GM12872 (cell line): ENCODE measurements around the gene MCL1.

Experiments
- TF ChIP-seq, protein P1 (sequence below): IDR thresholded peaks from 3 replicates; pipeline ENCODE4 v1.5.1; 2011; ENCODE audit warnings: low read depth, mild to moderate bottlenecking, low read length, moderate library complexity; ENCODE audit not compliant: insufficient read depth

Gene MCL1

DNA sequence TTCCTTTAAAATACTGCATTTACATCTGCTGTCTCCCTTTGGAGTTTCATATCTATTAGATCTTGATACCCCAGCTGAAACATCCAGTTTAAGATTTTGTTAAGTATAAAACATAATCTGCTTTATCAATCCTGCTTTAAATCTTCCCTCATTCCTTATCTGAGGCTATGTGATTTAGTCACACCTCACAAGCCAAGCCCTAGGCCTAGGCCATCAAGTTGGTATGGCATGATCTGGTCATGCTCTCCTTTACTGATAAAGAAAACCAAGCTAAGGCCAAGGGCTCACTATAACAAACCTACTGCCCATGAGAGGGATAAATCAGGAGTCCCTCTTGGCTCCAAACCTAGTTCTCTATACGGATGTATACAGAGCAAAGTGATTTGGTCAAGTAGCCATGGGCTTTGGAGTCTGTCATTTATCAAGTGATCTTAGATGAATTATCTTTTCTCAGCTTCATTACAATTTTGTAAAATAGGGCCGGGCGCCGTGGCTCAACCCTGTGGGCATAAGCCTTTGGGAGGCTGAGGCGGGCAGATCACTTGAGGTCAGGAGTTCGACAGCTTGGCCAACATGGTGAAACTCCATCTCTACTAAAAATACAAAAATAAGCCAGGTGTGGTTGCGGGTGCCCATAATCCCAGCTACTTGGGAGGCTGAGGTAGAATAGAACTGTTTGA lies 27.2 kb upstream of the MCL1 start:
- TF ChIP-seq, protein P1, sequence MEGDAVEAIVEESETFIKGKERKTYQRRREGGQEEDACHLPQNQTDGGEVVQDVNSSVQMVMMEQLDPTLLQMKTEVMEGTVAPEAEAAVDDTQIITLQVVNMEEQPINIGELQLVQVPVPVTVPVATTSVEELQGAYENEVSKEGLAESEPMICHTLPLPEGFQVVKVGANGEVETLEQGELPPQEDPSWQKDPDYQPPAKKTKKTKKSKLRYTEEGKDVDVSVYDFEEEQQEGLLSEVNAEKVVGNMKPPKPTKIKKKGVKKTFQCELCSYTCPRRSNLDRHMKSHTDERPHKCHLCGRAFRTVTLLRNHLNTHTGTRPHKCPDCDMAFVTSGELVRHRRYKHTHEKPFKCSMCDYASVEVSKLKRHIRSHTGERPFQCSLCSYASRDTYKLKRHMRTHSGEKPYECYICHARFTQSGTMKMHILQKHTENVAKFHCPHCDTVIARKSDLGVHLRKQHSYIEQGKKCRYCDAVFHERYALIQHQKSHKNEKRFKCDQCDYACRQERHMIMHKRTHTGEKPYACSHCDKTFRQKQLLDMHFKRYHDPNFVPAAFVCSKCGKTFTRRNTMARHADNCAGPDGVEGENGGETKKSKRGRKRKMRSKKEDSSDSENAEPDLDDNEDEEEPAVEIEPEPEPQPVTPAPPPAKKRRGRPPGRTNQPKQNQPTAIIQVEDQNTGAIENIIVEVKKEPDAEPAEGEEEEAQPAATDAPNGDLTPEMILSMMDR: no peak

DNA sequence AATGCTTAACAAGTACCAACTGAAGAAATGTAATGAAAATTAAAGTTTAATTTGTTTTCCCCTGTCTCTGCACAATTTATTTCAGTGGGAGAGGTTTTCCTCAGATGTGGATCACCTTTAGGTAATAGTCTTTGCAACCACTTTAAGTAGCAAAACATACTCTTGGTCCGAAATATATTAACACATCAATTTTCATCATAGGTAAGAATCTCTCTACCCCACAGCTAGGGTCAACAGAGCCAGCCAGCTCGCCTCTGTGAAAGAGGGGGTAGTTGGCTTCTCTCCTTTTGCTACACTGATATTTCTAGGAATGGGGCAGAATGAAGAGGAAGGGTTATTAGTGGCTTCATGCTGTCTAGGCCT lies 24.8 kb upstream of the MCL1 start:
- TF ChIP-seq, protein P1: no peak

DNA sequence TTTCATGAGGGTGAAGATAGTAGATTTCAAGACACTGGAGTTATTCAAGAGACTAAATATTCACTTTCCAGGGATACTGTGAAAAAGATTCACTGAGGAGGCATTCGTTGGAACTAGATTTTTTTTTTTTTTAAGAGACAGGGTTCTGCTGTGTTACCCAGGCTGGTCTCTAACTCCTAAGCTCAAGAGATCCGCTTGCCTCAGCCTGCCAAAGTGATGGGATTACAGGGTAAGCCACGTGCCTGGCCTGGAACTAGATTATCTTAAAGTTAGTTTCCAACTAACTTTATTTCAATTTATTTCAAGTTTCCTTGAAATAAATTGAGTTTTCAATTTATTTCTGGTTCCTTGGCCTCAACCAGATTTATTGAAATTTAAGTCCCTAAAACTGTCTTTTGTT lies 24.3 kb upstream of the MCL1 start:
- TF ChIP-seq, protein P1: no peak

DNA sequence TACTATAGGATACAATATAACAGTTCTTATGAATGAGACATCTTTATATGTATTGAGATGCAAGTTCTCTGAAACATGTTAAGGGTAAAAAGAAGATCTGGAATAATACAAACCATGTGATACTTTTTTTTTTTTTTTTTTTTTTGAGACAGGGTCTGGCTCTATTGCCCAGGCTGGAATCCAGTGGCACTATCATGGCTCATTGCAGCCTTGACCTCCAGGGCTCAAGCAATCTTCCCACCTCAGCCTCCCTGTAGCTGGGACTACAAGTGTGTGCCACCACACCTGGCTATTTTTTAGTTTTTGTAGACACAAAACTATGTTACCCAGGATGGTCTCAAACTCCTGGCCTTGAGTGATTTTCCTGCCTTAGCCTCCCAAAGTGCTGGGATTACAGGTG lies 22.1 kb upstream of the MCL1 start:
- TF ChIP-seq, protein P1: no peak

DNA sequence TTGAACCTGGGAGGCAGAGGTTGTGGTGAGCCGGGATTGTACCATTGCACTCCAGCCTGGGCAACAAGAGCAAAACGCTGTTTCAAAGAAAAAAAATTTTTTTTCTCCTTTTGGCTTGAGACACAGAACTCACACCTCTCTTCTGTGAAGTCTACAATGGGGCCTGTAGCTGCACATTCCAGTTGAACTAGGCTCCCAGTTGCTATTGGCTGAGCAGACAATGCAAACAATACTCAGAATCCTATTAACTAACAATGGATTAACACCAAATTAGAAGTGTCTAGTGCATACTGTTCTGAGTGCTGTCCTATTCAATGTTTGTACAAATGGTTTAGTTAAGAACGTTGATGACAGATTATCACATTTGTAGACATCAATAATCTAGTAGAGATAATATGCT lies 17.6 kb upstream of the MCL1 start:
- TF ChIP-seq, protein P1: no peak

DNA sequence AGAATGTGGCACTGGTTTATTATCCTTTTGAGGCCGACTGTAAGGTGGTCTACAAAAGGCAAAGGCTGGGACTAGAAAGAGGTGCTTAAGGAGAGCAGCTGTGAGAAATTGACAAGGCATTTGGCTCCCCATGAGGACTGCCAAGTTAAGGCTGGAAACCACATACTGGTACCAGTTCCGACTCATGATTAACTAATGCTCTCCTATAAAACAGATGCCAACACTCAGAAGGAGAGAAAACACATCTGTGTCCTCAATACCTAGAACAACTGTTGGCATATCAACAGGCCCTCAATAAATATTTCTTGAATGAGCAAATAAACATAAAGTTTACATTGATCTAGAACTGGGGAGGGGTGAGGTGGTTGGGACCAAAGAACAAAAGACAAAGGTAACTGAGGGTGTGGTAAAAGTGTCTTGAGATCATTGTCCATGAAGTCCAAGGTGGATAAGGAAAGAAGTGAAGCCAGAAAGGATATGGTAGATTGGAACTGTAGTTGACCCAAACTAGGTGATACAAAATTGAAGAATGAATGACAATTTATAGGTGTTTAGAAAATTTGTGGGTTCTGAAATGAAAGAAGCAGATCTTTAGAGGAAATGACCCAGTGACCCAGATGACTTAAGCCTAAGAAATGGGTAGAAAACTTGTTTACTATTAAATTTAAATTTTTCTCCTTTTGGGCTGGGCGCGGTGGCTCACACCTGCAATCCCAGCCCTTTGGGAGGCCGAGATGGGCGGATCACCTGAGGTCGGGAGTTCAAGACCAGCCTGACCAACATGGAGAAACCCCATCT lies 16.9 kb upstream of the MCL1 start:
- TF ChIP-seq, protein P1: no peak

DNA sequence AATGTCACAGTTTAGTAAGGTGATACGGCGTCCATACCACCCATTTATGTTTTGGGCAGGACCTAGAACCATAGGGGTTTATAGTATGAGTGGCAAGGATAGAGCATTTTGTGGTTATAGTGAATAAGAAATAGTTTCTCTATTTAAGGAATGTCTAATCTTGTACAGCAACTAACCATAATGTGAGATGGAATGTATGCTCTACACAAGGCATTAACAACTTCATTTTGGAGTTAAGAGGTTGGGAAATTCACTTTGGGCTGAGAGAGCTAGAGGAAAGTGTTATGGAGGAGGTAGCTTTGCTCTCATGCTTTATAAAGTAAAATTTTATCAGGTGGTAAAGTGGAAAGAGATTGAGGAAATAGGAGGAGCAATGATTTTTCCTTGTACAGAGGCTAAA lies 3.0 kb upstream of the MCL1 start:
- TF ChIP-seq, protein P1: no peak
